ENCODE data around the gene DNAH9.
"Not testable (repeated sequence)": the region's sequence is repeated elsewhere in the genome, so short reads cannot be mapped to it uniquely, and the experiment has no call there.

DNAH9 gene

DNA sequence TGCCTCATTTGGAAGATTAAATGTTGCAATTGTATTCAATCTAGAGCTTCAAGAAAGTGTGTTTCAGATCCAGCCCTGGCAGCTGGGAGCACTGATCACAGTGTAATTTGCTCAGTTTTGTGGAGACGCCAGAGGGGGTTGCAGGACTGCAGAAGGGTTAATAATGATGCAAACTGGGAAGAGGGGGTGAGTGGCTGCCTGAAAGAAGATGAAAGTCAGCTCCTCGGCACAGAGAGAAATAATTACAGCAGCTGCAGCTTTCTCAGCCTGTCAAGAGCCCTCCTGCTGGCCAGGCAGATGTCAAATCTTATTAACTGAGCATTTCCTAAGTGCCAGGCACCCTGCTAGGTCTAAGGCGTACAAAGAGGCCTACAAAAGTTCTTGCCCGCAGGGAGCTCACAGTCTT lies 301.3 kb downstream of the DNAH9 start:
- no peak for DNase-seq (ENCODE audit: low read depth in 1 of 2, low spot score in 1 of 2)

DNA sequence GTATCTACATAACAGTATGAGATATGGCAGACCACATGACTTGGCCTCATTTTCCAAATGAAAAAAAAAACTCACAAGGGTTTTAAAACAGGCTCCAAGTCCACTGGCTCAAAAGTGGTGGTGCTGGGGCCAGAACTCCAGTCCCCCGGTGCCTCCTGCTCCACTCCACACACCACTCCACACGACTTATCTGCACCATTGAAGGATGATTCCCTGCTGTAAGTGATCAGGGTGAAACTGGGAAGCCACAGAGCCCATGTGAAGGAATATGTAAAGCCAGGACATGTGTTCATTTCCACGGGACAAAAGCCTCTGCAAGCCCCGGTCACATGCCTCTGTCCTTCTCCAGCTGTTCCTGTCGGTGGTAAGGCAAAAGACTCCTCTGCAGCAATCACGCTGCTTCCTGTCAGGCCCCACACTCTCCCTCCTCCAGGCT lies 301.8 kb downstream of the DNAH9 start:
- no peak for DNase-seq (ENCODE audit: low read depth in 1 of 2, low spot score in 1 of 2)

DNA sequence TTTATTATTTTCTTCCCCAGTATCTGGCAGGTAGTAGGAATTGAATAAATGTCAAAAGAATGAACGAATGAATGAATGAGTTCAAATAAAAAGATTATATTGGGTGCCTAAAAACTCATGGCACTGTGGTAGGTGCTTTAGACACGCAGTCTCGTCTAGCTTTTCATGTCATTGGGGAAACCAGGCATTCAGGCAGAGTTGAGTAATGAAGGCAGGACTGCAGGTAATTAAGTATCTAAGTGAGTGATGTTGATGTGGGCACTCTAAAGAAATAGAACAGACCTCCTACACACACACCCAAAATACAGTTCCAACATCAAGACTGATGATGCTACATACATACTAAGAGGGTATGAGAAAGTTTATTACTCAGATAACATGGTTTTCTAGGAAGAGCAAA lies 302.4 kb downstream of the DNAH9 start:
- DNase-seq (ENCODE audit: low read depth in 1 of 2, low spot score in 1 of 2) = no peak

DNA sequence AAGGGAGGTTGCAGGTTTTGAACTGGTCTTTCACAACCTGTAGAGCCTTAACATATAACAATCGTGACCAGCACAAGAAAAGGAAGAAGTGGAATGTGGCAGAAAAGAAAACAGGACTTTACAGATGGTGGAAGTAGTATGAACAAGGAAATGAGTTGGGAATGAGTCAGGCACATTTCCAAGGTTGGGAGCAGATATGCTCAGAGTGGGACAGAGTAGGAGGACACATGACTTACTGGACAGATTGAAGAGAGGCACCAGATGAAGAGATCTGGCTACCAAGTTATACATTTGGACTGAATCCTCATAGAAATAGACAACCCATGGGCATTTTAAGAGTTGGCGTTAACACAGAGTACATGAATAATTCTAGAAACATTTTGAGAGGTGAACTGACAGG lies 303.7 kb downstream of the DNAH9 start:
- no peak for DNase-seq (ENCODE audit: low read depth in 1 of 2, low spot score in 1 of 2)

DNA sequence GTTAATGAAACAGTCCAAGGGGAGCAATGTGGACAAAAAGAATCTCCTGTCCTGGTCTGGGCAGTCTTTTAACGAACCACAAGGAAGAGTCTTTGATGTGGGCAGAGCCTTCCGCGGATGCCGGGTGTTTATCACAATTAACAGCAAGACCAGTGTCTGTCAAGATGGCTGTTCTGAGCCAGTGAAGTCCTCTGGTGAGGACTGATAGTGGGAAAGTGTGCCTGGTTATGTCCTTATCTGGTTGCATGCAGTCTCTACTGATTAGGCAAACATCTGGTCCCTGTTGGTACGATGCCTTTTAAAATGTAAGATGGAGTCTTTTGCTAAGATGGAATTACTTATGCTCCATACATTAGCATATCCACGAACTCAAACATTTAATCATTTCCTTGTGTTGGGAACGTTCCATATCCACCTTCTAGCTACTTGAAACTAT lies 310.5 kb downstream of the DNAH9 start:
- DNase-seq (ENCODE audit: low read depth in 1 of 2, low spot score in 1 of 2) = no peak

DNA sequence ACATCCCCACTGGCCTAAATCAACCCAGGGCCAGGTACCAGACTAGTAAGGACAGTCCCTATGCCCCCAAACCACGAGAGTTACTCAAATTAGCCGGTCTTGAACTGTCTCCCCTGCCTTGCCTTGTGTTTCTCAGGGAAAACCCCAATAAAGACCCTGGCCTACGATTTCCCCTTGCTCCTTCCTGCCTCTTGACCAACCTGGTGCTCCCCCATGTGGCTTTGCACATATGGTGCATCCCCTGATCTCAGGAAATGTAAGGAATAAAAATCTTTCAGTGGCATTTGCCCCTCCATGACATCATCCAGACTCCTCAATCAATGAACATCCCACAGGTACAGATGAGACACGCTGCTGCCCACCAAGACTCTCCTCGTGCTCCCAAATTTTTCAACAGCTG lies 311.1 kb downstream of the DNAH9 start:
- DNase-seq (ENCODE audit: low read depth in 1 of 2, low spot score in 1 of 2) = no peak

DNA sequence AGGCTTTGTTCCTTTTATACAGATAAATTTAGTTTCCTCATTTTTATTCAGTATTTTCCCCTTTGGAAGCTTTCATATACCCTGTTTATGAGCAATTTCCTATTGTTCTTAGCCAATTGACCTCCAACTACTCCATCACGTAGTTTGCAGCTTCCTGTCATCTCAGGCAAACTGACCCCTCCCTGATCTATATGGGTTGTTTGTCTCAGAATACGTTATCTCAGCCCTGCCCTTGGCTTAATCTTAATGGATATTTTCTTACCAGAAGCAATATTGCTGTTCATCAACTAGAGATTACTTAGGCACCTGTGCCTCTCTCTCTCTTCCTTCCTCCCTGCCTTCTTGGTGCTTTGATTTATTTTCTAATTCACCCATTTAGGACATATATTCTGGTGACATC lies 317.8 kb downstream of the DNAH9 start:
- DNase-seq (ENCODE audit: low read depth in 1 of 2, low spot score in 1 of 2) = no peak

DNA sequence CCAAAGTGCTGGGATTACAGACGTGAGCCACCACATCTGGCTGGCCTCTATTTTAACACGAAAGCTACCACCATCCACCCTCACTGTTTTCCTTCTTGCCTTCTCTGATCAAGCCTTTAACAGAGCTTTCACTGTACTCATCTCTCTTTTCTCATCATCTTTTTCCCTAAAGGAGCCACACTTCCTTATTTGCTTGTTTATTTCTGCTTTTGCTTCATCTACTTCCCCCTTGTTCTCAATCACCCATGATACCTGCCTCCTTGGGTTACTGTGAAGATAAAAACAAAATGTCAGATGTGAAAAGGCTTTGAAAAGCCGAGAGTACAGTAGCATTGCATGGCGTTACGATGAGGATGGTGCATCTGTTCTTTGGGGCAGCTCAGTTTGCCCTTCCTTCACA lies 319.1 kb downstream of the DNAH9 start:
- DNase-seq (ENCODE audit: low read depth in 1 of 2, low spot score in 1 of 2) = no peak

DNA sequence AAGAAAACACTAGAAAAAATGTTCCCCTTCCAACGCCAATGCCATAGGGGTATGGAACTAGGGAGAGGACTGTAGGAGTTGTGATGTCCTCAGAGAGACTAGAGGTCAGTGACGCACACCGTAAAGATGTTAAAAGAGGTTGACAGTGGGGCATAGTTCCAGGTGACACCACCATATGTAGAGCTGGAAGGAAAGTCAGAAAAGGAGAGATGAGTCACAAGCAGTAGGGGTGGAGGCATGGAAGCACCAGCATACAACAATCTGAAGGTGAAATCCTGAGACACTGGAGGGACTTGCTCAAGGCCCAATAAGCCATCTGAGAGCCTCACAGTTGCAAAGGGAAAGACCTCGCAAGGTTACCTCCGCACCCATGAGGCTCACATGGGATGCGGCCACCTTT lies 323.0 kb downstream of the DNAH9 start:
- DNase-seq (ENCODE audit: low read depth in 1 of 2, low spot score in 1 of 2) = no peak

DNA sequence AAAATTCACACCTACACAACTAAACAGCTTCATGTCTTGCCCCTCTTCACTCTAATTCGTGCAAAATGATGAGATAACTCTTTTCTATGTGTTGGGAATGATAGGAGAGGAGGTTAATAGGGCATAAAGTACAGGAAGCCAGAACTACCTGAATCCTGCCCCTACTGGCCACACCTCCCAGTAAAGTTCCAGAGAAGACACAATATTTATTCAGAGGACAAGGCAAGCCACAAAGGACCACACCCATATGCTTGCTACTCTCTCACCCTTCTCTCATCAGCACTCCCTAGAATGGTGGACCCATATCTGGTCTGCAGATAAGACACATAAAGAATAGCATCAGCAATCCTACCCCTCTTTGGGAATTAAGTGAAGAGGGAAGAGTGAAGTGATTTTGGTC lies 324.4 kb downstream of the DNAH9 start:
- no peak for DNase-seq (ENCODE audit: low read depth in 1 of 2, low spot score in 1 of 2)

DNA sequence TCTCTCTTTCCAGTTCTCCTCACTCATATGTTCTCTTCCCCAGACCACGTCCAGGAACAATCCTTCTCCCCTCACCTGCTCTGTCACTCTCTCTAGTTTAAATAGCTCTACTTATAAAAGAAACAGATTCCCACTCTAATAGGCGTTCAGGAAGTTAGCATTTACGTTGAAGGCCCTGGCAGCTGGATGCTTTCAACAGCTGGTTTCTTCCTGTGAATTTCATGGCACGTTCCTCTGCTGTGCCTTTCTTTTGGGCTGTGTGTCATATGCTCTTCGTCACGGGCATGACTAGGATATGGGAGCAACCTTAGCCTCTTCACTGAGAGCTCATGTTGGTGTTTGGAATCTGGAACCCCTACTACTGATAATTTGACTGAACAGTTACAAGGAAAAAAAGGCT lies 325.8 kb downstream of the DNAH9 start:
- DNase-seq (ENCODE audit: low read depth in 1 of 2, low spot score in 1 of 2) = no peak

DNA sequence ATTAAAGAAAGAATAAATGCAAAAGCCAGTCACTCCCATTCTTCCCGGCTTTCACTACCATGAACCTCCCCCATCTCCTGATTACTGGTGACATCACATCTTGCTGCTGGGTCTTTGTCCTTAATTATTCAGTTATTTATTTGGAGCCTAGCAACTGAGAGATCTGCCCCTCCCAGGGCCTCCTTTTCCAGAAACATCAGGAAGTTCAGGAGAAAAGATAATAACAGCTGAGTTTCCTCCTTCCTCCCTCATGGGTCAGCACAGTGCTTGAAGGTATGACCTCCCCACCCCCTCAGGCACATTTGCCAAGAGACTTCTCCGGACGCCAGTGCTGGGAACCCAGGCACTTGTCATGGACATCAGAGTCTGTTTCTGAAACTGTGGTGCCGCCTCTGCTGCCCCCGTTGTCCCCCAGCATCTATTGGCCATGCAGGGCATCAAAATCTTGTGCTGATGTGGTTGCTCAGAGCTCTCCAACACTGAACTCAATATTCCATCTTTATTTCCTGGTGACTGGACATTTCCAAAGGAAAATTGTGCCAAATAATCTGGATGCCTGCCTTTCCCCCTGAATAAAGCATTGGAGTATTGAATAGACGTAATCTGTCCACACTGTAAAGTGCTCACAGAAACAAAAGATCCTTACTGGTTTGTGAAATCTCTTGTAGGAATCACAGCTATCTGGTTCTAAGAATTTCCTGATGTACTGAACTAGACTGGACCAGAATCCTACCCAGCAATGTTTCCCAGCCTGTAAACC lies 327.2 kb downstream of the DNAH9 start:
- DNase-seq (ENCODE audit: low read depth in 1 of 2, low spot score in 1 of 2) = no peak

DNA sequence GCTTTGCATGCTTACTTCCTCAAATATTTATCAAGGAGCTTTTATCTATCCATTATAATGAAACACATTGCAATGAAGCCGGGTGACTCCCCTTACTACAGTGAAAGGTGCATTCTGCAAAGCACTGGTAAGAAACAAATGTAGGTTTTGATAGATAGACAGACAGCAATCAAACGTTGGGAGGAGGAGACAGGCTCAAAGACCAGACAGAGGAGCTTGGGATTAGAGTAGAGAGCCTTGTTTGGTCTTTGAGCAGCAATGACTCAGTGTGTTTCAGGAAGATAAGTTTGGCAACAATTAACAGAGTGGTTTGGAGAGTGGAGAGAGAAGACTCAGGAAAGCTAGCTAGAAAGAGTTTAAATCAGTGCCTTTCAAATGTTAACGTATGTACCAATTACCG lies 330.2 kb downstream of the DNAH9 start:
- no peak for DNase-seq (ENCODE audit: low read depth in 1 of 2, low spot score in 1 of 2)

DNA sequence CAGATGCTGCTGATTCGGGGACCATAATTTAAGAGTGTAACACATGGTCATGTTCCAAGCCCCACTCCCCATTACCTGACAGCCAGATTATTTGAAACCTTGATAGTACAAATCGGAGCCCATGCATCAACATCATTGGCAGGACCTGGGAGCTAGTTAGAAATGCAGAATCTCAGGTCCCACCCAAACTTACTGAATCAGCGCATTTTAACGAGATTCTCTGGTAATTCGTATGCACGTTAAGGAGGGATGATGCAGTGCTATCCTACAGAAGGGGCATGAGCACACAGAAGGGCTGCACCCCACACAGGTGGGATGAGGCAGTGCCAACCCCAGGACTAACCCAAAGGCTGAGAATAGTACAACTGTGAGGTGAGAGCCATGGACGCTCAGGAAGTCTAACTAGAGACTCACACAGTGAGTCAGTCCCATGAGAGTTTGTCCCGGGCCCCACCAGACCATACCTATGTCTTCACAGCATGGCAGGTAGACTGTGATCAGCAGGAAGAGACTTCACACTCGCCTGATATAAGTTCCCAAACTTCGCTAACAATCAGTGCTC lies 334.1 kb downstream of the DNAH9 start:
- DNase-seq (ENCODE audit: low read depth in 1 of 2, low spot score in 1 of 2) = no peak

DNA sequence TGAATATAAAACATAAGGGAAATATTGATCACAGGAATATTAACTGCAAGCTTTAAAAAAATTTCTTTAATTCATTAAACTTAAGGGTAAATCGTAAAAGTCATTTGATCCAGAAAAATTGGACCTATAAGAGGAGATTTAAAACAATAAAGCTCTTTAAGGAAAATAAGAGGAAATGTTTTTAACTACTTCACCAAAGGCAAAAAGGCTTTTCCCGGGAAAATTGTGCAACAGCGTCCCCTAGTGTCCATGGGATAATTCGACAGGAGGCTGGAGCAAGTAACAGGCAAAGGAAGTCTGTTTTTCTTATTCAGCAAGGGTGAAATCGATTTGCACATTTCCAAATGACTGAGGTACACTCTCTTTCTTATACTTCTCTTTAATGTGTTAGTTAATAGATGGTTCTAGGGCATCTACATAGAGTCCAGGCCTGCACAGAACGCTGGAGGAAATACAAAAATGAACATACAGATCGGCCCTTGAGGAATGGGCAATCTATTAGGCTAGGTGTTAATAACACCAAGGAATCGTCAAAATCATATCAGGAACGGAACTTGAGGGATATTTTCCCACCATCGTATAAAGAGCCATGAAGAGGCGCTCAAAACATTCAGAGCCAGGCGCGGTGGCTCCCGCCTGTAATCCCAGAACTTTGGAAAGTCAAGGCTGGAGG lies 337.6 kb downstream of the DNAH9 start:
- no peak for DNase-seq (ENCODE audit: low read depth in 1 of 2, low spot score in 1 of 2)

DNA sequence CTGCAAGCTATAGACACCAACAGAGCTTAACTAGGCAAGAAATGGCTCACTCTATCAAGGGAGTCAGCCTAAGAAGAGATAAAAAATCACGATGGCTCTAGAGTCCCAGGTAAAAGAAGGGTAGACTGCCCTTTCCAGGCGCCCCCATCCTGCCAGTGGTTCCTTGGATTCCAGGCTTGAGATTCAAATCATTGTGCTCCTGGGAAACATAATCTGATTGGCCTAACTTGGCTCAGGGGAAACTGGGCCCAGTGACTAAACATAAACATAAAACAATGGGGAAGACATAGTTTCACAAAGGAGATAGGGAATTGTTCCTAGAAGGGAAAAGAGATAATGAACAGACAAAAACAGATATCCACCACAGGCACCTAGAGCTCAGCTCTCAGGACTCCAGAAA lies 342.6 kb downstream of the DNAH9 start:
- no peak for DNase-seq (ENCODE audit: low read depth in 1 of 2, low spot score in 1 of 2)

DNA sequence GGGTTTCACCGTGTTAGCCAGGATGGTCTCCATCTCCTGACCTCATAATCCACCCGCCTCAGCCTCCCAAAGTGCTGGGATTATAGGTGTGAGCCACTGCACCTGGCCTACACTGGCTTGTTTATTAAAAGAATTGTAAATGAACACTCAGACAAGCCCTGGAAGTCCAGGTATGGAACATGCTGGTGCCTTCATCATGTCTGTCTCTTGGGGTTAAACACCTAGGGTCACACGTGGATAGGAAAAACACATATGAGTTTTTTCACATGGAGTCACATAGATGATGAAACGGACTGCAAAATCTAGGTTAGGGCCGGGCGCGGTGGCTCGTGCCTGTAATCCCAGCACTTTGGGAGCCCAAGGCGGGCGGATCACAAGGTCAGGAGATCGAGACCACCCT lies 344.8 kb downstream of the DNAH9 start:
- DNase-seq (ENCODE audit: low read depth in 1 of 2, low spot score in 1 of 2) = not testable (repeated sequence)

DNA sequence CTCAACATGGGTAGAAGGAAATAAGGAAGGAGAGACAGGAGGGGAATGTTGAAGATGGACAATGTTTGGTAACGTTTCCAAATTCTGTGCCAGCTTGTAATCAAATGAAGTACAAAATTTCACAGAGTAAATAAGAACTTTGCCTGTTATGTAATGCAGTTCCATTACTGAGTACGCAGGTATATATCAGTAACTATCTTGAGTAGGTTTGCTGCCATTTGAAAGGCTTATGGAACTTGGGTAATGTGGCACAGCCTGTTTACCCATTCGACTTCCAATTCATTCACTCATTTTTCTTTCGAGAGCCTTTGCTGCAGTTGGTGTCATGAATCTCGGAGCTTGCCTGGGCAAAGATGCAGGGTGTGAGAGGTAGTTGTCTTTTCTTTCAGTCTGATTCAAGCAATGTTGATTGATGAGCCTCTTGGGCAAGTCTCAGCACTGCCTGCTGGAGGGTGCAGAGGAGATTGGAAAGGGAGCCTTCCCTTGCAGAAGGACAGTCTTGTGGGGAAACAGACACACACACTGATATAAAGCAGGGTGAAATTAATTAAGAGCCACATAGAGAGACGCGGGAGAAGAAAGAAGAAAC lies 345.6 kb downstream of the DNAH9 start:
- DNase-seq (ENCODE audit: low read depth in 1 of 2, low spot score in 1 of 2) = no peak

DNA sequence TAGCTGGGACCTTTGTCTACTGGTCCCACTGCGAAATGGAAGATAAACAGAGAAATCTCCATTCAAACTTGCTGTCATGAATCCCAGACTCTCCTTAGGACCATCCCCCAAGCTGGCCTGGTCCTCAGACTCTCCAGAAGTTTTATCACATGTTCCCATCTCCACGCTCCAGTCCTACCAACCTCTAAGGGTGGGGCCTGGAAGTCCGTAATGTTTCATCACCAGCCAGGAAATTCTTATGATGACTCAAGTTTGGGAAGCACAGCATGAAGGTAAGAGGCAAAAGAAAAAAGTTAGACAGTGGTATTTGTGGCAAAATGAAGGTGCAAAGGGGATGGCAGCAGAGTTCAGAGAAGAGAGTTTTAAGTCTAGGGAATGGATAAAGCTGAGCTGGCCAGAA lies 346.3 kb downstream of the DNAH9 start:
- no peak for DNase-seq (ENCODE audit: low read depth in 1 of 2, low spot score in 1 of 2)

DNA sequence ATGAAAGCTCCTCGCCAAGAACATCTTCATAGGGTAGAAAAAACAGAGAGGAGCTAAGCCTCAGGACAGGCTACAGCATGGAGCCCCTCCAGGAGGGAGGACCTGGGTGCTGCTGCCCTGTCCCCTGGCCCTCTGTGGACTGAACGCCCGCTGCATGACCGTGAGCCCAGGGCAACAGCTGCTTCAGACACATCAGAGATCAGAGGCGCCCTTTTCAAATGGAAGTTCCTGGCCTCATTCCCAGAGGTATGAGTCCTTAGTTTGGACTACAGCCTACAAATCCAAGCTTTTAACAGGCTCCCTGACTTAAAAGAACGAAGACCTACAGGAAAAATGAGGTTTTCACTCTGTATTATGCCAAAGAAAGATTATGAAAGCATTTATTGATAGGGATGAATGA lies 350.5 kb downstream of the DNAH9 start:
- no peak for DNase-seq (ENCODE audit: low read depth in 1 of 2, low spot score in 1 of 2)

DNA sequence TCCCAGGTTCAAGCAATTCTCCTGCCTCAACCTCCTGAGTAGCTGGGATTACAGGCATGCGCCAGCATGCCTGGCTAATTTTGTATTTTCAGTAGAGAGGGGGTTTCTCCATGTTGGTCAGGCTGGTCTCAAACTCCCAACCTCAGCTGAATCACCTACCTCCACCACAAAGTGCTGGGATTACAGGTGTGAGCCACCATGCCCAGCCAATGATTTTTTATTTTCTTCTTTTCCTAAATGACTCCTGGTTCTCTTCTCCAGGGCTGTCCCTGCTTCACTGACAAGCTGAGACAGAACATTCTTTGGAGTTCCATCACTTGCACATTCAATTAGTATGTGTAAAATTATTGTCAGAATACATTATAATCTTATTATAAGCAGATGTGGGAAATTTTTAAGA lies 351.3 kb downstream of the DNAH9 start:
- not testable (repeated sequence) for DNase-seq (ENCODE audit: low read depth in 1 of 2, low spot score in 1 of 2)
